ENCODE measurements around the gene VN1R5.

Gene VN1R5

GRCh38 chr1:247300491-247301175 lies 44.8 kb downstream of the VN1R5 start:
- no peak for DNase-seq (ENCODE audit: low read depth)

DNA sequence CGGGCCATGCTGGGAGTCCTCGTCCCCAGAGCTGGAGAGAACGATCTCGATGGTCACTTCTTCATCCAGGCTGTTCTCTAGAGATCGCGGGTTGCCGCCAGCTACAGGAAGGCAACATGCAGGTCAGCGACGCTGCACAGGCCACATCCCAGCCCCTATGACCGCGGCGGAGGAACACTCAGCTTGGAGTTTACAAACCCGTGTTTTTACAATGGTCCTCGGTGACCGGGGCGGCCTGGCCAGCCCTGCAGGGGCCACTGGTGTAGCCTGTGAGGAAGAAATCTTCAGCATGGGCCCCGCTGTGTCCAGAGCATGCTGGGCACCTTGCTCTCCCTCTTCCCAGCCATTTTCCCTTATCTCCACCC lies 45.3 kb downstream of the VN1R5 start:
- no peak for DNase-seq (ENCODE audit: low read depth)

DNA sequence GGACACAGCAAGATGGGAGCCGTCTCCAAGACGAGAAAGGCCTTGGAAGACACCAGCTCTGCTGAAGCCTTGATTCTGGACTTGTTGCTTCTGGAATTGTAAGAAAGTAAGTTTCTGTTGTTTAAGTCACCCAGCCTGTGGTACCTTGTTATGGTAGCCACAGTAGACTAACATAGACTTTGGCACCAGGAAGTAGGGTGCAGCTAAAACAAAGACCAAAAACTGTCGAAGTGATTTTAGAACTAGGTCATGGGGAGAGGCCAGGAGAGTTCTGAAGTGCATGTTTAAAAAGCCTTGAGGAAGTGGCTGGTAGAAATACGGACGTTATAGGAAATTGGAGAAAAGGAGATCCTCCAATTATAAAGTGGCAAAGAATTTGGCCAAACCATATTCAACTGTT lies 47.3 kb downstream of the VN1R5 start:
- no peak for DNase-seq (ENCODE audit: low read depth)

GRCh38 chr1:247304031-247304430 lies 48.2 kb downstream of the VN1R5 start:
- no peak for DNase-seq (ENCODE audit: low read depth)
